Left renal pelvis (tissue), 4 donors: ENCODE data around the gene TYRP1. TPM values are rescaled to one million over a fixed set of nuclear protein-coding genes. Genes with fewer than 3 reads are reported as not detected.
A peak's percentile ranks its signal among the peaks of the same experiment; 100 is the strongest.

ENCODE experiments used
- DNase-seq, 4 donors: peaks; one replicate each; pipeline ENCODE4 v3.0.0-alpha.2; 2013; ENCODE audit warnings: low read depth in 4 of 4, low spot score in 3 of 4
- polyA plus RNA-seq, 4 donors: library from polyadenylated mRNA; unstranded; fragments of 120-200 nt; gene quantifications; one replicate each; pipeline ENCODE4 v1.2.1, GENCODE V29; 2013; ENCODE audit not compliant: insufficient read length in 4 of 4

Gene TYRP1
- polyA plus RNA-seq, 4 donors: 0.27 to 2.5 (median 1.7) TPM

DNA sequence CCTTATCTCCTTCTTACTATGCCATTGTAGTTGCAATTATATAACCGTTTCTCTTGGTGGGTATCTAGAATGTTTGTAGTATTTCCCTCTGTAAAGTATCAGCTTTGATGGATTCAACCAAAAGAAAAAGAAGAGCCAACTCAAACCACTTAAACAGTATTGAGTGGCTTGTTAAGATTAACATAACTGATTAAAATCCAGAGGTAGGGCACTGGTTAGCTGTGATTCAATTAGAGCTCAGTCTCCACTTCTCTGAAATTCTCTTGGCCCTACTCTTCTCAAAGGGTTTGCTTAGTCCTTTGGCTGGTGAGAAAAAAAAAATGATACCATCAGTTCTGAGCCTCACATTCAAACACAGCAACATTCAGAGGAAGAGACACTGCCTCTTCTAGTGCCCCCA lies 37.0 kb downstream of the TYRP1 start:
- no peak for DNase-seq

DNA sequence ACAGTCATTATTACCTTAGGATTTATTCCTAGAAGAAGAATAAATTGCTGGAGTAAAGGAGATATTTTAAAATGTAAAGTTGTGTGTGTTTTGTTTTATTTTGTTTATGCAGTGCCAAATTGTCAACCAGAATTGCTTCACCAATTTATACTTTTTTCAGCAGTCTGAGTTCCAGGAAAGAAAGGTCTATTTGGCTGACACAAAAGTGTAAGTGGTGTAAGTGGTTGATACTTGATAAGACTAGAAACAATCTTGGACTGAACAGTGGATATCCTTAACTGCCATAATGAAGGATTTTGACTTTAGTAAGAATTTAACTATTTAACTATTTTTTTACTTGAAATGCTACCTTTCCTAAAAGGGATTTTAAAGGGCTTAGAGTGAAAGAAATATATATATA lies 37.7 kb downstream of the TYRP1 start:
- DNase-seq: no peak

DNA sequence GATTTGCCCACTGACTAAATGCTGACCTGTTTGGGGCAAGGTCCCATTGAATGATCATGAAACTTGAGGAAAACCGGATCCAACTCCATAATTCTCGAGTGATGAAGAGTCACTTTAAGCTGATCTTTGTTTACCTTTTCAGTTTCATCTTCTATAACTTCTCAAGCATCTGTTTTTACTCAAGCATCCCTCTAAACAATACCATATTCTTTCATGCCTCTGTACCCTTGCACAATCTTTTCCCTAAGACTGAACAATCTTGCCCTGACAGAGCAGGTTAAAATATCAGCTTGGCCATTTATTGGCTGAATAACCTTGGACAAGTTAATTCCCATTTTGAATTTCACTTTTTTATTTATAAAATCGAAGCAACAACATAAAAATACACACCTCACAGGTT lies 39.8 kb downstream of the TYRP1 start:
- DNase-seq: no peak

DNA sequence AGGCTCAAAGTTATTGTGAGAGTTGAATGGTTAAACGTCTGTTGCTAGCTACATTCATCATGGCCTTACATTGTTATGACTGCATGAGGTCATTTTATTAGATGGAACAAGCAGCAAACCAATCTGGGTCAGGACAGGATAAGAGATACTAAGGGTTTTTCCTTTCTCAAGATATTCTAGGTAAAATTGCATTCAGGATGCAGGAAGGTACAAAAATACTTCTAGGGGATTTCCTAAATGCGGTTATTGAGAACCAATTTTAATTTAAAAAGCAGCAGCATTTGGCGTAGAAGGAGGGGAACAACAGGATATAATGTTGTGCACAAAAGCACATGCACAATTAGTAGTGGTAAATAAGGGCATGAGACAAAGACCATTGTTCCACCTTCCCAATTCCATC lies 42.5 kb downstream of the TYRP1 start:
- DNase-seq: no peak

DNA sequence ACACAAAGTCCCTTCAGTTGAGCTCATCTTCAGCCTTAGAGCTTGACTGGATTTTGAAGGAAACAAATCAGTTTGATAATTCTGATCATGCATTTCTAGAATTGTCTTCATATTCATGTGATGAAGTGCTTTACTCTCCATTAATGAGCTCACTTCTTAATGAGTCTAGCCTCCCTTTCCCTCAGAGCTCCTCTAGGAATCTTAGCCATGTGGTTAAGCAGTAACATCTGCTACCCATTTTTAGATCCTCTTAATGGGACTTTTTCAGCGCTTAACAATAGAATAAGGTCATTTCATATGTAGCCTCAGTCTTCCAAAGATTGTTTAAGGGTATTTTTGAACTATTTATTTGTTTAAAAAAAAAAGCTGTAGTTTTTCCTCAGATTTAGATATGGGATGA lies 44.7 kb downstream of the TYRP1 start:
- DNase-seq: no peak

DNA sequence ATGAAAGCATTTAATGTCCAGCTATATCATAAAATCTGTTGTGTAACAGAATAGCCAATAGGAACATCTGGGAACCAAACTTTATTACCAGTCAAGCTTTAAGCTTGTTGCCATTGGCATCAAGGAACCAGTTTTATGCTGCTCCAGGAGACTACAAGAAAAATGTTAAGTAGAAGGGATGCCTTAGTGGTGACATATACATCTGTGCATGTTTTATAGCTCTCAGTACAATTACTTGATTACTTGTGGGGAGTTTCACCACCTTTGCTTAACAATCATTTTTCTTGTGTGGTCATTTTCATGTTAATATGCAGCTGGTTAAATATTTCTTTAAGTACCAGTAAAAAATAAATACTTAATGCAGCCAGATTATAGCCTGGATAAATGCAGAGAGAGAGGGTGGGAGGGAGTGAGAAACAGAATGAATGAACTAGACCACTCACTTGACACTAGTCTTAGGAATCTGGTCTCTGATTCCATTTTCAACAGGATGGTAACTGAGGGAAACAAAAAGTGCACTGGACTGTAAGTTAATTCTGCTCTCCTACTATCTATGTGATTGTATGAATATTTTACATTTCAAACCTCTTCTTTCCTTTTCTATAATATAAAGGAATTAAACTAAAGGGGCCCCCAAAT lies 45.9 kb downstream of the TYRP1 start:
- peak in 1 of 4 donors; percentile 15 for DNase-seq

DNA sequence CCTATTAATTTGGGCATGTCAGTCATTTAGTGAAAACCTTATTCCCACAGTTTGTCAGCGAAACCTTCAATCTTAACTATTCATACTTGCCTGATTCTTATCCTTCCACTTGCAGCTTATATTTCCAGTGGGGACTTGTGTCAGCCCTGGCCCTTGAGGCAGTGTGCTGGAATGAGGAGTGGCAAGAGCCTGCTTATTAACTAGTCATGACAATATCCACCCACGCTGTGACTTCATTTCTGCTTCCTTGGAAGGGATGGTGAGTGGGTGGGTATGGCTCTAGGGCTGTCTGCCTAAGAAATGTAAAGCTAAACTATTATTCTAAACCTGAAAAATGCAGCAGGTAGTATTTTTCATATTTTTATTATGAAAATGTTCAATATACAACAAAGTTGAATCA lies 47.7 kb downstream of the TYRP1 start:
- no peak for DNase-seq

DNA sequence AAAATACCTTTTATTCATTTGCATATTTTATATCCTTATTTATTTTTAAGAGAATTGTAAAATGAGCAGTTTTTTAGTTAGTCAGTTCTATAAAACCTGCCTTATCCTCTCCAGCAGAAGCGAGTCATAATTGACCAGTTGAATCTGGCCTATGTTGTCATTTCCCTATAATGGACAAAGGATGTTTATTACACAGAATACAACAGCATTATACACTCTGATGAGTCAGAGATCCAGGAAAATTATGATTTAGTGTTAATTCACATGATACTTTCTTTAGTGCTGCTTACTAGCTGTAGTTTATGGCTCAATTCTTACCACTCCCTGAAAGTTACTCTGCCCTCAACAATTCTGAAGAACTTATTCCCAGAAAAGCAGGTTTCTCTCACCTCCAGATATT lies 54.8 kb downstream of the TYRP1 start:
- no peak for DNase-seq

DNA sequence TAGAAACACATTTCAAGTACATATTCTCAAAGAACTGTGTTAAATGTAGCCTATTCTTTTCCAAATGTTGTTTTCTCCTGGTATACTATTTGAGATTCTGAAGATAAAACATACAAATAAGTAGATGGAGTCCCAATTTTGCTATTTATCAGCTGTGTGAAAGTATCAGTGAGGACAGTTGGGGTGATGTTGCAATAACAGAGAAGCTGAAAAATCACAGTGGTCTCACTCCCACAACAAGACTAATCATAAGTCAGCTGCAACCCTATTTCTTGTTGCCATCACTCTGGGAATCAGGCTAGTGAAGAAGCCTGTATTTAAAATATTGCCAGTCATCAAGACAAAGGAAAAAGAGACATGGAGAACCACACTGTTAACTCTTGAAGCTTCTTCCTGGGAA lies 55.8 kb downstream of the TYRP1 start:
- DNase-seq: no peak

DNA sequence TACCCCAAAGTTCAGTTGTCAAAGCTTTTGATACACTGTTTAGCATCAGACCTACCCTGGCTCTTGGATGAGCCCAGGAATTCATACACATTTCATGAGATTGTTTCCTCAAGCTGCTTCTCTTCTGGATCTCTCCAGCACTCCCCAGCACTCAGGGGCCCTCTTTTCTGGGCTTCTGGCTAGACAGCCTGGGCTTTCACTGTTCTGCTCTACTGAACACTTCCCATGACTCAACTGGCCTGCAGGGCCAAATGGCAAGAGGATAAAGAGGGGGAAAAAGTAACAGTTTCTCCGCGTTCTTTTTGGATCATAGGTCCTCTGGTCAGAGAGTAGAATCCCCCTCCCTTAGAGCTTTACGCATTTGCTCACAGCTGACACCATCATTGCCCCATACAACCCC lies 60.7 kb downstream of the TYRP1 start:
- no peak for DNase-seq

DNA sequence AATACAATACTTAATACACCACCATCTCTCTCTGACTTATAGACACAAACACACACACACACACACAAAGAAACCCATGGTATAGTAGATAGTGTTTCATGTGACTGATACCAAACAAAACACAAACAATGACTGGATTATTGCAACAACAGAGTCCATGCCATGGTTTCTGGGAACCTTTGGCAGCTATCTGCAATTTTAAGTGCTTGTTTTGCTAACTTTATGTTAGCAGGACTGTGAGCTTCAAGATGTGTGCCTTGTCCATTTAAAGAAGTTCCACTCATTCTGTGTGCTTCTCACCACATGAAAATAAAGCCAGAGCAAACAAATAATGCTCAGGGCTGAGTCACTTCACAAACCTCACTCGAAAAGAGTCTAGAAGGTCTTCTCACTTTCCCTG lies 66.6 kb downstream of the TYRP1 start:
- DNase-seq: no peak

Other genes with a start within 250 kb of the TYRP1 start
- gene LURAP1L, start 81.6 kb downstream of the TYRP1 start, polyA plus RNA-seq: 10 to 100 TPM; 21.1 to 23.1 (median 21.9) TPM